Fibroblast of upper back skin (primary cell): ENCODE measurements around the gene SMIM23.
A peak's percentile ranks its signal among the peaks of the same experiment; 100 is the strongest.

Experiments
- DNase-seq: peaks from one replicate; pipeline ENCODE4 v3.0.0-alpha.2; 2013

Gene SMIM23

DNA sequence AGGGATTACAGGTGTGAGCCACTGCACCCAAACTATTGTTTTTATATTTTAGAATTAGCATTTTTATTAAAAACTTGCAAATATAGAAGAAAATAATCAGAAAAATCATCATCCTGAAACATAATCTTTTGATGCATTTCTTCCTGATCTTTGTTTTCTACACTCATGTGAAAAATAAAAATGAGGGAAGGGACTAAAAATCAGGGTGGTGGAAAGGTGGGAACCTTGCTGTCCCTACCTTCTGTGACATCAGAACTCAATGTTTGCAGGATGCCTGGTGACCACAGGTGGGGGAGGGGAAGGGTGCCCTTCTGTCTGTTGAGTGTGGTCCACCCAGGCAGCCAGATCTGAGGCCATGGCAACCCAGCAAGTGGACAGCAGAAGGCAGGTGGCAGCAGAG is at the start of gene SMIM23:
SMIM23 (plus strand) TSS at position 301 of the 400 bp plus-strand sequence; CDS start at position 356, 55 bp downstream.
- no peak for DNase-seq

DNA sequence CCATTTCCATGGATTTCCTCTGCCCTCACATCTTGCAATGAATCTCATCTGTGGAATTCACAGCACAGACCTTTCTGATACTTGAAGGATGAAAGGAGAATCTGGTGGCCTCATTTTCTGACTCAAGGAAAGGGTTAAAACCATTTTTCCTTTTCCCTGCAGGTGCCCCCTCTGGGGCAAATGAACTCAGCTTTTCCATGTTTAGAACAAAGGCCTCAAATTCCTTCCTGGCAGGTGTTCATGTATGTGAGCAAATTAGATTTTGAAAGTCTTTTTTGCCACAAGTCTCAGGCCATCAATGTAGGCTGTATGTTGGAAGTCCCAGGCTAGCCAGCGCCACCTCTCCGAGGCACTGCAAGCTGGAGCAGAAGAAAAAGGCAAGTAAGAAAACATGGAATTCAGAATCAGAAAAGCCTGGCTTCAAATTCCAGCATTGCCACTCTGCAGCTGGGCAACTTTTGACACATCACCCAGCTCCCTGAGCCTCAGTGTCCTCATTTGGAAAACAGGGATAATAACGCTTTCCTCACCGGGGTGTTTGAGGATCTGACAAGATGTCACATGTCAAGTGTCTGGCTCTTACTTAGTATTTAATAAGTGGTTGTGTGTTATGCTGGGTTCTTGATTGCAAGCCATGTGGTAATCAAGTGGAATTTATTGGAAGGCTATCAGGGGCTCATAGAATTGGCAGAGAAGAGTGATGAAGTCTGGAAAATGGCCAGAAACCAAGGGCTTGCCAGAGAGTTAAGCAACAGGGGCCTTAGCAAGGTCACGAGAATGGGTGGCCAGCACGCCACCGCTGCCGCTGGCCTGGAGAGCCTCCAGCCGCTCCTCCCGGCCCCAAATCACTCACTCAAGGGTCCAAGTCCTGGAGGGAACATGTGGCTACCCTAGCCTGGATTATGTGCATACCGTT is 48.4 kb upstream of the SMIM23 start:
- peak; percentile 39 for DNase-seq

DNA sequence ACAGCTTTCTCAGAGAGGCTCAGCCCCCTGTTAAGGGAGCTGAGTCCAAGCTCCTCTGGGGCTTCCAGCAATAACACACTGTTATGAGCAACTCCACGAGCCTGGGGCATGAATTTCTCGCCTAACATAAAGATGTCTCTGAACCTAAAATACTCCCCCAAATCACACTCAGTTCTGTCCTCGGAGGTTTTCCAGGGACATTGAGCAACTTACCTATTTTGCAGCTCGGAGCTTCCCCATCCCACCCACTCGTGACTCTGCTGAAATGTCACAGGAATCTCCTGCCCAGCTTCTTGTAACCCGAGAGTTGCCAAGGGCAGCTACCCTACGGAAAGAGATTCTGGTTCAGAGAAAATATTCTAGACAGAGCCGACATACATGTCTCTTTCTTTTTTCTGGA is 47.1 kb upstream of the SMIM23 start:
- no peak for DNase-seq

DNA sequence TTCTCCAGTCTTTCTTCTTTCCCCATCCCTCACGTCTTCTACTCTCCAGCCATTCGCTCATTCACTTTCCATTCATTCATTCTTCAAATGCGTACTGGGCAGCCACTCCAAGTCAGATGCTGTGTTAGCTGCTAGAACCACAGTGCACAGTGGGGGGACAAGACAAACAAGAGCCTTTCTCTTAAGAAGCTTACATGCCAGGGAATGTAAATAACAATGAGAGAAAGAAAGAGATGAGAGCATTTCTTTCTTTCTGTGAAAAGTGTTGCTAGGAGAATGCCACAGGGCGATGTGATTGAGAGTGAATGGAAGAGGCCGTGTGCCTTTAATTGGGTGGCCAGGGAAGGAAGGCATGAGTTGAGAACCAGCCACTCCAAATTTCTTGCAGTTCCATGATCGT is 46.3 kb upstream of the SMIM23 start:
- DNase-seq: no peak

DNA sequence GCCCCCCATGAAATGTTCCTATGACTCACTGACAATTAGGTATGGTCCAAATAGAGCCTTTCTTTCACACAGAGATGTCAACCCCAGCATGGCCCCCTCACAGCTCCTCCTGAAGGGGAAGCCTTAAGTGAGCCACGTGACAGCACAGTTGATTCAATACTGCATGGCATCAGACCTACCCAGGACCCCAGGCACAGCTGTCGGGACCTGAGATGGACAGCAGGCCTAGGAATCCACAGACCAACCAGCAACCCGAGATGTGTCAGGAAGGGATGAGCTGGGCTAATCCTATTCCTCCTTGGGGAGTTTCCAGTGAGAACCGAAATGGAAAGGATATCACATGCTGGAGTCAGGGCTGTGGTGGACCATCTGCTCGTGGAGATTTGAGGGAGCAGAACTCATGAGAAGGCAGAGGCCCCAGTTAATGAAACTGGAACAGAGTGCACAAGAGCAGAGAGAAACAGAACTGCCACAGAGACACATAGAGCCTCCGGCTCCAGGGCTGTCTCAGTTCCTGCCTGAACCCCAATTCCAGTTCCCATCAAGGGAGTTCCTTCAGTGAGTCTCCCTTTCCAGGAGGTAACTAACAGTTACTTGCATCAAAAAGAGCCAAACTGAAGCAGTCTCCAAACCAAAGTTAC is 42.1 kb upstream of the SMIM23 start:
- DNase-seq: no peak

DNA sequence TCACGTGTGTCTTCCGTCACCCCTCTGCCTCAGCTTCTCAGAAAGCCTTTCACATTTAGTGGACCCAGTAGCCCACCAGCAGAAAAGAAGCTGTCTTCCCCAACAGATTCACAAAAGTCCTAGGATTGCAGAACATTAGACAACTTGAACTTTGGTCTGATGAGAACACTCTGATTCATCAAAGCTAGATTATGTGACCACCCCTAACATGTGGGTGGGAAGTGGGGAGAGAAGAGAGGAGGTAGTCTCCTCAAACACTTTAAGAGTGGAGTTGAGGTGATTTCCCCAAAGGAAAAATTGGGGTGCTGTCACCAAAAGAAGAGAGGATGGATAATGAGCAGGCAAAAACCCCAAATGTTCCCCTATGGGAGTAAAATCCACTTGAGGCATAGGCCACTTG is 41.4 kb upstream of the SMIM23 start:
- DNase-seq: no peak

DNA sequence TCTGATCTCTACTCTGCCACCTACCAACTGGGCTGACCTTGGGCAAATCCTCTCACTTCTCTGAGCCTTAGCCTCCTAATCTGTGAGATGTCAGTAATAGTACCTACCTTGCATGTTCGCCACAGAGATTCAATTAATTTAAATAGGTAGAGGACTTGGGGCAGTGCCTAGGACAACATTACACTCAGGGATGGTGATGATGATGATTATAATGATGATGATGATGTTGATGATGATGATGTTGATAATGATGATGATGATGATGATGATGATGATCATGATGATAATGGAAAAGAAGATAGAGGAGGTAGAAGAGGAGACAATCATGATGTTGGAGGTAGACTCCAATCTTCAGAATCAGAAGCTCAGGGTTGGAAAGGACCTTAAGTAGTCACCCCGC is 40.7 kb upstream of the SMIM23 start:
- no peak for DNase-seq

DNA sequence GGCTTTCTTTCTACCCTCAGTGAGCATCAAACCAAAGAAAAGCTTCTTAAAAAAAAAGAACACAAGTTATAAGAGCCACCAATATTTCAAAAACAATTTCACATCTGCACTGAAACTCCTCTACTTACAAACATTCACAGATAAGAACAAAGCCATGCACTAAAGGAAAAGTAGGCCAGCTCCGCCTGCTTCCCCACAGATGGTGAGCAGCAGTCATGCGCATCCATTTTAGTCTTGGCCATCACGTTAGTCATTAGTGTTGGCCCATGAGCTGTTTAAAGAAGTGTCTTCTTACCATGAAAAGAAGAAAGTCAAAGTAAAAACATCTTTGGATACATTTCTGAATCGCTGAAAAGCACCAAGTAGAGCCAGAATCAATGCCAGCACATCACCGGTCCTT is 40.0 kb upstream of the SMIM23 start:
- DNase-seq: no peak

DNA sequence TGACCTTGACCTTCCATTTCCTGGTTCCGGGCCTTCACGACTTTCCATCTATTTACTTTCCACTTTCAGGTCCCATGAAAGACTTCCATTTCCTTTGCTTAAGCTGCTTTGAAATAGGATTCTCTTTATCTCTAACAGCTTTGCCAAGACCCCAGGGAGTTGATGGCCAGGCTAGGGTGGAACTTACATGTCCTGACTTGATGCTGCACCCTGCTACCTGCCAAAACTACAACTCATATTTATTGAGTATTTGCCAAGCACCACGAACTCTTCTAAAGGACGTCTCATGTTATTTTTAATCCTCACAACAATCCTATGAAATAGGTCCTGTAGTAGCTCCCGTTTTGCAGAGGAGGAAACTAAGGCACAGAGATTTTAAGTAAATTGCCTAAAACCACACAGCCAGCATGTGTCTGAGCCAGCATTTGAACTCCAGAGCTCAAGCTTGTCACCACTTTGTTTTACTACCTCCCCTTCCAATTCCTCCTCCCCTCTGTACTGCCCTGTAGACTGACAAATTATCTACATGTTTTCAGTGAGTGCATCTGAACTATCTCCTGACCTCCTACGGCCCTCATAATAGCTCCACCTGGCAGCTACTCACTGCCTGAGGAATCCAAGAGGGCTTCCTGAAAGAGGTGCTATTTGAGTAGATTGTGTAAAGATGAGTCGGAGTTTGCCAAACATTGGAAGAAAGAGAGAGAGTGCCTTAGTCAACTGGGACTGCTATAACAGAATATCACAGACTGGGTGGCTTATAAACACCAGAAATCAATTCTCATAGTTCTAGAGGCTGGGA is 38.4 kb upstream of the SMIM23 start:
- DNase-seq: no peak

DNA sequence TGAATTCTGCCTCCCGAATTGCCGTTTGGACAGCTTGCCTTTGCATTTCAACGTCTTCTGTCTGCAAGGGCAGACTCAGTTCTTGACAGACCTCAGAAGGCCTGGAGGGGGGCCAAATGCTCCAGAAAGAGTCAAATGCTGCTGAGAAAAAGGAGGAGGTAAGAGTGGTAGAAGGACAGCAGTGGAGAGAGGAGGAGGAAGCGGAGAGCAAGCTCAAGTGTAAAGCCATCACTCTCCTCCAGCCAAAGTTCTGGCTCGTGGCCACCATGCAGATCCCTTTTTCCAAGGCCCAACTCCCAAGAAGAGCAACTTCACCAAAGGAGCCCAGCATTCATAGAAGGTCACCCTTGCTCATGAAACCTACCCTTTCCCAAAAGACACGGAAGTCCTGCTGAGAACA is 36.9 kb upstream of the SMIM23 start:
- DNase-seq: no peak

DNA sequence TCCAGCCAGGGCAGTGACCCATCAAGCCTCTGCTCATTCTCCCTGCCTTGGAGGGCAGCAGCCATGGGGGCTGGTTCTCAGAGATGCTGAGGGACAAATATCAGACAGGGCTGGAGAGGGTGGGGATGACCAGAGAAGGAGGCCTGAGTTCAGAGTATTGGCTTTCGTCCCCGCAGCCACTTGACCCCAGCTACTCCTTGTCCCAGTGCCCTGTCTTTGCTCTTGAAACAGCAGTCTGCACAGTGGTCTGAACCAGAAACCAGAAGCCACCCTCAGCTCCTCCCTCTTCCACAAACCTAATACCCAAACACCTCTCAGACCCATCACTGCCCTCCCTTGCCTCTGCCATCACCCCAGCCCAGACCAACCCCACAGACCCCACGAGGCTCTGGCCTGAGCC is 36.3 kb upstream of the SMIM23 start:
- no peak for DNase-seq

DNA sequence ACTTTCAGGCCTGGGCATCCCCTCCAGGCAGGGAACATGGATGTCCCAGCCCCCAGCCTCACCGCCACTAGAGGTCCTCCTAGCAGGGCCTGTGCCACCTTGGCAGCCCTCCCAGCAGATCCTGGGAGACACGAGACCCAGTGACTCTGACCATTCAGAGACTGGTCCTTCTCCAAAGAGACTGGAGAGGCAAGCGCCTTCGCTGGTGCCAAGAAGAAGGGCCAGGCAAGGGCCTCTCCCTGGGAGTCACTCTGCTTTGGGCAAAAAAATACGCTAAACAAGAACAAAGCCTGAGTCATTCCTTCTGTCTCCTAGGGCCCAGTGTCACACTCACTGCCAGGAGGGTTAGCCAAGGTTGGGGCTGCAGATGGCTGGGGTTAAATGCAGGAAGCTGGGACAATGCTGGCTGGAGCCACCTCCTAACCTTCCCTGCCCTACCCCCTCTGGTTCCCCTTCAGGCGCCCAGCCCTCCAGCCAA is 35.3 kb upstream of the SMIM23 start:
- DNase-seq: no peak

DNA sequence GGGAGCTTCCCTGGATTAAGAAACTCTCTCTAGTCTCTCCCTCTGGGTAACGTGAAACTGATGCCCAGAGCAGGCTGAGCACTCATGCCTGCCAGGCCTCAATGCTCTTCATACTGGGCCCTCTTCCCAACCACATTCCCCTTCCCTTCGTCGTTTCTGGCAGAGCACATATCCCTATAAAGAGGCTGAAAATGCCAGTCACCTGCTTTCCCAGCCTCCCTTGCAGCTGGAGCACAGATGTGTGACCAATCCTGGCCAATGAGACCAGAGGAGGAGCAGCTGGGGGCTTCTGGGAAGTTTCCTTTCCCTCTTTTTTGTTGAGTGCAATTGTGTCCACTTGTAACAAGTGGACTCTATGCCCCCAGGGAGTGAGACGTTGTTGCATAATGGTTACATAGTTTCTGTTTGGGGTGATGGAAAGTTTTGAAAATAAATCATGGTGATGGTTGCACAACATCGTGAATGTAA is 30.2 kb upstream of the SMIM23 start:
- DNase-seq: peak; percentile 76

DNA sequence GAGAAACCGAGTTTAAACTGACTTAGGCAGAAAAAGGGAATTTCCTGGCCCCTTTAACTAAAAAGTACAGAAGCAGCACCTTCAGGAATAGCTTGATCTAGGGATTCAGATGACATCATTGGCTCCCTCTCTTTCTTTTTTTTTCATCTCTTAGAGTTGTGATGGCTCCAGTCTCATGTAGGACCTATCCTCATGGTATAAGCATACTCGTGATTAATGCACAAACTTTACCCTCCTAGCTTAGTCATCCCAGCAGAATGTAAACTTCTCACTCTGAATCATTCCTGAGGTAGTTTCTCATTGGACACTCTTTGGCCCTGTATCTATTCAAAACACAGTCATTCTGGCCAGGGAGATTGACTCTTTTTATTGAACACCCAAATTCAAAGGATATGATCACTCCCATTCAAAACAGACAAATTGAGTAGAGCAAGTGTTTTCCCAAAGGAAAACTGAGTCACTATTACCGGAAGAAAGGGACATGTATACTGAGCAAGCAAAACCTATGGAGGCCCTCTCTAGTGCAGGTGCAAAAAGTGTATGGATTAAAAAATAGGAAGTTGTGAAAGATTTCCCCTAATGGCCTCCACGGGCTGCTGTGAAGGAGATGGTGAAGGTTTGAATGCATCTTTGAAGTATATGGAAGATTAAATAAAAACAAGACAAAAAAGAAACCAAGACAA is 27.6 kb upstream of the SMIM23 start:
- peak; percentile 93 for DNase-seq

DNA sequence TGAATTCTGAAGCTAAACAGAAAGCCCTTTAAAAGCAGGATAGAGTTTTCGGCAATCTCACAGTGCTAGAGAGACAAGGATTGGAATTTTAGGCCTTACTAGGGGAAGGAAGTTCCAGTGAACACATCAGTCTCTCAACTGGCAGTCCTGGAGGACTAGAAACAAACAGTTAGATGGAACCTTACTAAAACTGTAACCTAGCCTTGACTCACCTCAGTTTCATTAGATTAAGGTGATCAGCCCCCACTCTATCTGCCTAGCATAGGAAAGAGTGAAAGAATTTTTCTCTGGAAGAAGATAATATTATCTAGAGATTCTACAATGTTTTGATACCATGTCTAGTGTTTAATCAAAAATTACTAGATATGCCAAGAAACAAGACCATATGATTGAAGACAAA is 25.8 kb upstream of the SMIM23 start:
- no peak for DNase-seq

DNA sequence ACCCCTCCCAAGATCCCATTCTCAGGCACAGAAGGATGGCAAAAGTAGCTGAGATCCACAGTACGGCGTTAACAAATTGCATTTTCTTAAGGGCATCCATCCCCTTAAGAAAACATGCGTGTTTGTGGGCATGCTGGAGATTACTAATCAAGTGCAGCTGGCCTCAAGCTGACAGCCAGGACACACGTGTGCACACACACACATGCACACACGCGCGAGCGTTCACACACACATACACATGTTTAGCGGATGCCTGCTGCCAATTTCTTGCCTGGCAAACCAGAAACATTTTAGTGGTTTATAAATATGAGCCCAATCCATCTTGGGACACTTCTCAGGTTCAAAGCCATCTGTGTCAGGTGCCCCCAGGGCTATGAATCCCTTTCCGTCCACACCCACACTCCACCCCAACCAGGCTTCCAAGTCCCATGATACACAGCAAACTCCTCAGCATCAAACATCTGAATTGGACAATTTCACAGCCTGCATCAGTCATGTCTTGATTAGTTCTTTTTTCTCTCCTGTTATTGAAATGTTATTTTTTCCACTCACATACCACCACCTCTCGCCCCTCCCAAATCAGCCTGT is 23.5 kb upstream of the SMIM23 start:
- DNase-seq: no peak

DNA sequence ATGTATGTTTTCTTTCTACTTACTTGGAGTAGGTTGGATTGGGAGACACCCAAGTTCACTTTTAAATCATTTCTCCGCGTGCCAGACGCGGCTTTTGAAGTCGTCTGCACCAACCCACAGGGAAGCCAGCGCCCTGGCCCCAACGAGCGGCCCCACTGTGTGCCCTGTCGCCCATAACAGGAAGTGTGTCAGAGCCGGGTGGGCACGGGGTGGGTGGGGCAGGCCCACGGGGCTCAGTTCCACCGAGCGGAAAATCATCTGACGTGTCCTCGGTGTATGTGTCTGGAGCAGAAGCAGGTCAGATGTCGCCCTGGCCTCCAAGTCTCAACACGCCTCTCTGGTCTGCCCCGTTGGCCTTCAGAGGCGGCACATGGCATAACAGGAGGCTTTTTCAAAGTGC is 22.7 kb upstream of the SMIM23 start:
- DNase-seq: no peak

DNA sequence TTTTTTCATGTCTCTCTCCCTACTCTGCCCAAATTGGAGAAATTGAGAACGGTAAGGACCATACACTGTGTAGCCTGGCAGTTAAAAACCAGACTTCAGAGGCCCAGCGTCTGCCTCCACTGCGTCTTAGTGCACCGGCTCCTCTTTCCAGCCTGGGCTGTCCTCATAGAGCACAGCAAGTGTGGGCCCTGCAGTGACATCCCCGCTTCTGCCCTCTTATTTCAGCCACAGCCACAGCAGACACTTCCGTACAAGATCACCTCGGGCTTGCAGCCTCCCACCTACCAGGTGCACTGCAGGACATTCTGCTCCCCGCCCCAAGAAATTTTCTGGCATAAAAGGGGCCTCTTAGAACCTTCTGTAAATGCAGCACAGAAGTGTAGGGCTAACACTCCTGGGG is 21.4 kb upstream of the SMIM23 start:
- DNase-seq: no peak

DNA sequence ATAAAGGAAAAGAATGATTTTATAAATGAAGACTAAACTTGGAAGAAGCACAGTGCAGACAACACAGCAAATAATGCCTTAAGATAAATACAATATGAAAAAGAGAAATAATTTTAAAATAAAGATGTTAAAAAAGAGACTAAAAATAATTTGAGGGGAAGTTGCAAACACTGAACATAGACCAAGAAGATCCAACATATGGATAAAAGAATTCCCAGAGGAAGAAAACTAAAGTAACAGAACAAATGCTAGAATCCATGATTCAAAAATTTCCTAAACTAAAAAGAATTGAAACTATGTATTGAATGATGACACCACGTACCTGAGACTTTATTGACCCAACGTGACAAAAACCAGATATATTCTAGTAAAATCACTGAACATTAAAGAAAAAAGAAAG is 18.7 kb upstream of the SMIM23 start:
- no peak for DNase-seq

DNA sequence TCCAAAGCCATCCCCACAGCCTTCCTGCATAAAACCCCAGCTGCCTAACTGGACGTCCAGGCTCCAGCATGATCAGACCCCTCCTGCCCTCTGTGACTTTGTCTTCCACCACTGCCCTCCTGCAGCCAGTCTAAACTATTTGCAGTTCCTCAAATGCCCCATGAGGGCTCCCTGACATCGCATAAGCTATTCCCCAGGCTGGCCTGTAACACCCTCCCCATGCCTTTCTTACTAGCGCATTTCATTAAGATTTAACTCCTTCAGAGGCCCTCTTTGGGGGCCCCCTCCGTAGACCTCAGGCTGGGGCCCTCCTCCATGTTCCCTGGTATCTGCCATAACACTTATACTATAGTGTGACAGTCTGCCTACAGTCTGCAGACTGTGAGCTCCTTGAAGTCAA is 15.5 kb upstream of the SMIM23 start:
- no peak for DNase-seq

DNA sequence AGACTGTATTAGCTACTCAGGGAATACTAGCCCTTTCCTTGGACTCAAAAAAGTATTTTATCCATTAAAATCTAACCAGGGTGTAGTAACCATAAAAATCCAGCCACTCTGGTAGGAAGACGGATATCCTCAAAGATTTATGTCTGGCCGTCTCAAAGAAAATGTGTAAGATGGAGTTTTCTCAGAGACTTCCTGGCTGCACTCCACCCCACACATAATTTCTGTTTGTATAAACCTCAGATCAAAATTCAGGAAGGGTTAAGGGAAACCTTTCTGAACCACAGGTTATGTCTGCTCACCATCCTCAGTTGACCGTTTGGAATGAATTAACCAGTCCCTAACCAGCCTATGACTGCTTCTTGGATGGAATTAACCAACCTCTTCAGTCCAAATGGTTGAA is 13.8 kb upstream of the SMIM23 start:
- DNase-seq: peak; percentile 57

DNA sequence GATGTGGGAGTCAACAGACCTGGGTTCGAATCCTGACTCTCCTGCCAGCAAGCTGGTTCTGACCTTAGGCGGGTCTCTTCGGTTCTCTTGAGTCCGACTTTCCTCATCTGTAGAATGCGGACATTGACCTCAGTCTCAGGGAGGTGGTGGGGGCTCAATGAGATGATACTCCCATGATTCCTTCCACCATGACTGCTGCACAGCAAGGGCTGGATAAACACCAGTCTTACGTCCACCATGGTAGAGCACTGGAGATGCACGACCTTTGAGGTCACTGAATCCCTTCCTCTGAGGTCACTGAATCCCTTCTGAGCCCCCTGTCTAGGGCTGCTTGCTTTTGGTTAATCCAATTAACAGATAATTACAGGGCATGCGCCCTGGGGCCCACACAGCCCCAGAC is 12.5 kb upstream of the SMIM23 start:
- no peak for DNase-seq
